ENCODE measurements around the gene SLC34A2.

- TF ChIP-seq CTCF (IDR thresholded peaks at IDR 0.05) (no peak), POLR2AphosphoS5 (IDR thresholded peaks at IDR 0.05) (no peak), EP300 (IDR thresholded peaks at IDR 0.05) (no peak)
Observed at GRCh38 chr4:25677943-25678342, 22.3 kb downstream of the SLC34A2 start.

Measured in suprapubic skin (tissue), 4 donors.